Liver (tissue), 9 donors: ENCODE results near the gene SP3. TPM values are rescaled to one million over a fixed set of nuclear protein-coding genes. Genes with fewer than 3 reads are reported as not detected.

Experiments used
- DNase-seq: peaks from one replicate; pipeline ENCODE4 v3.0.0-alpha.2; 2017; ENCODE audit warnings: low spot score
- H3K27ac ChIP-seq, 2 donors: one replicate each; pipeline ENCODE4 v1.7.0; 2013; ENCODE audit warnings: inconsistent platforms in 2 of 2, low read length in 2 of 2, control low read depth in 1 of 2, low read depth in 1 of 2, mild to moderate bottlenecking in 1 of 2
- H3K27me3 ChIP-seq, 4 donors: one replicate each; pipeline versions ENCODE4 v1.6.1 to v1.7.0; 2013; ENCODE audit warnings: low read length in 3 of 4, inconsistent platforms in 1 of 4, mild to moderate bottlenecking in 1 of 4, moderate library complexity in 1 of 4; ENCODE audit not compliant: control insufficient read depth in 4 of 4, insufficient read depth in 4 of 4
- H3K36me3 ChIP-seq, 4 donors: one replicate each; pipeline versions ENCODE4 v1.6.1 to v1.7.0; 2013; ENCODE audit warnings: low read length in 3 of 4, mild to moderate bottlenecking in 3 of 4, low read depth in 1 of 4, moderate library complexity in 1 of 4; ENCODE audit not compliant: control insufficient read depth in 4 of 4, insufficient read depth in 3 of 4
- H3K4me1 ChIP-seq, 4 donors: one replicate each; pipeline versions ENCODE4 v1.6.1 to v1.7.0; 2013; ENCODE audit warnings: low read length in 3 of 4, mild to moderate bottlenecking in 3 of 4, moderate library complexity in 1 of 4; ENCODE audit not compliant: control insufficient read depth in 4 of 4, insufficient read depth in 4 of 4
- H3K4me3 ChIP-seq, 3 donors: one replicate each; pipeline versions ENCODE4 v1.6.1 to v1.7.0; 2013; ENCODE audit warnings: low read length in 3 of 3, control low read depth in 1 of 3, low read depth in 1 of 3, mild to moderate bottlenecking in 1 of 3
- H3K9ac ChIP-seq, 2 donors: one replicate each; pipeline ENCODE4 v1.7.0; 2013; ENCODE audit warnings: low read length in 2 of 2, mild to moderate bottlenecking in 2 of 2, moderate library complexity in 2 of 2, control low read depth in 1 of 2, low read depth in 1 of 2
- H3K9me3 ChIP-seq, 4 donors: one replicate each; pipeline versions ENCODE4 v1.6.1 to v1.7.0; 2013; ENCODE audit warnings: low read length in 3 of 4; ENCODE audit not compliant: control insufficient read depth in 4 of 4
- ATF3 ChIP-seq: IDR thresholded peaks from 2 replicates; pipeline ENCODE4 v1.6.1; 2016; ENCODE audit warnings: antibody characterized with exemption
- EGR1 ChIP-seq, 2 donors: IDR thresholded peaks; 2 replicates each; pipeline ENCODE4 v1.6.1; 2016 to 2018; ENCODE audit warnings: antibody characterized with exemption in 2 of 2, low read depth in 2 of 2
- FOXA1 ChIP-seq: IDR thresholded peaks from 2 replicates; pipeline ENCODE4 v1.6.1; 2016; ENCODE audit warnings: antibody characterized with exemption
- FOXA2 ChIP-seq: IDR thresholded peaks from 2 replicates; pipeline ENCODE4 v1.6.1; 2016; ENCODE audit warnings: antibody characterized with exemption
- GABPA ChIP-seq, 2 donors: IDR thresholded peaks in 1 of 2; conservative IDR thresholded peaks in 1 of 2; 2 replicates each; pipeline ENCODE4 v1.6.1; 2016; ENCODE audit warnings: antibody characterized with exemption in 2 of 2, mild to moderate bottlenecking in 1 of 2, moderate library complexity in 1 of 2
- HNF4A ChIP-seq, 2 donors: conservative IDR thresholded peaks; 2 replicates each; pipeline ENCODE4 v1.6.1; 2016; ENCODE audit warnings: antibody characterized with exemption in 2 of 2, mild to moderate bottlenecking in 2 of 2
- HNF4G ChIP-seq: IDR thresholded peaks from 2 replicates; pipeline ENCODE4 v1.6.1; 2016; ENCODE audit warnings: antibody characterized with exemption
- JUND ChIP-seq, 2 donors: IDR thresholded peaks; 2 replicates each; pipeline ENCODE4 v1.6.1; 2016; ENCODE audit warnings: antibody characterized with exemption in 2 of 2
- MAX ChIP-seq: IDR thresholded peaks from 2 replicates; pipeline ENCODE4 v1.6.1; 2016; ENCODE audit warnings: antibody characterized with exemption
- NR2F2 ChIP-seq: IDR thresholded peaks from 2 replicates; pipeline ENCODE4 v1.6.1; 2016; ENCODE audit warnings: antibody characterized with exemption
- RAD21 ChIP-seq, 2 donors: IDR thresholded peaks; 2 replicates each; pipeline ENCODE4 v1.6.1; 2016; ENCODE audit warnings: antibody characterized with exemption in 2 of 2, mild to moderate bottlenecking in 2 of 2
- RXRA ChIP-seq, 2 donors: IDR thresholded peaks; 2 replicates each; pipeline ENCODE4 v1.6.1; 2017 to 2018; ENCODE audit warnings: antibody characterized with exemption in 2 of 2, mild to moderate bottlenecking in 1 of 2
- SP1 ChIP-seq: IDR thresholded peaks from 2 replicates; pipeline ENCODE4 v1.6.1; 2018; ENCODE audit warnings: antibody characterized with exemption, mild to moderate bottlenecking
- TAF1 ChIP-seq: conservative IDR thresholded peaks from 2 replicates; pipeline ENCODE4 v1.6.1; 2016; ENCODE audit warnings: antibody characterized with exemption, mild to moderate bottlenecking
- YY1 ChIP-seq: IDR thresholded peaks from 2 replicates; pipeline ENCODE4 v1.6.1; 2016; ENCODE audit warnings: antibody characterized with exemption, mild to moderate bottlenecking
- ZBTB33 ChIP-seq: IDR thresholded peaks from 2 replicates; pipeline ENCODE4 v1.6.1; 2016; ENCODE audit warnings: antibody characterized with exemption
- WGBS: extraction: QIAGEN DNeasy Blood & Tissue Kit; methylation state at CpG from one replicate; pipeline ENCODE4 v1.1.7; 2013; 5-methylcytosine and 5-hydroxymethylcytosine counted together
- polyA plus RNA-seq, 2 donors: library from polyadenylated mRNA; stranded (reverse) in 1 of 2; unstranded in 1 of 2; fragments of 200-250 nt in 1 of 2; fragments of >200 nt in 1 of 2; fragmentation: Nextera tagmentation in 1 of 2; extraction: Ambion mirVana in 1 of 2; gene quantifications; one replicate each; pipeline versions ENCODE4 v1.2.1 to v1.2.3, GENCODE V29; 2013 to 2015
- total RNA-seq, 2 donors: library from RNA; depleted of rRNA; stranded (reverse); fragments of >200 nt; gene quantifications; one replicate each; pipeline ENCODE4 v1.2.3, GENCODE V29; 2014
- TF ChIP-seq, protein P1 (sequence below): IDR thresholded peaks from 2 replicates; pipeline ENCODE4 v1.6.1; 2016; ENCODE audit warnings: antibody characterized with exemption, mild to moderate bottlenecking
- TF ChIP-seq, protein P2 (sequence below): fragments of 150-350 bp; IDR thresholded peaks from 2 replicates; pipeline ENCODE4 v1.5.1; 2017; ENCODE audit warnings: improper control_type of control experiment, low read depth, low read length; ENCODE audit not compliant: missing input control
- donor health status: healthy.
- donor health status: healthy.
- donor health status: healthy.
- donor health status: healthy.
- donor health status: healthy.

SP3 gene
- total and polyA plus RNA-seq, 4 donors: 10.0 to 83.7 (median 33.2) TPM

- 54% methylated on average over 1 of the region's 1 CpG for WGBS
- Histone ChIP-seq H3K9me3 (no peaks in the 10 kb centered on the region), H3K4me3 (no peak overlapping the region), H3K4me1 (peaks cover 0 to 14% (median 9%) of the 10 kb centered on the region in 4 donors), H3K27ac (no peak overlapping the region), H3K9ac (no peak overlapping the region), H3K27me3 (no peaks in the 10 kb centered on the region), H3K36me3 (no peaks in the 10 kb centered on the region)
- TF ChIP-seq RAD21 (IDR thresholded peaks at IDR 0.05) (no peak), GABPA (IDR thresholded peaks at IDR 0.05 in 1 of 2, conservative IDR thresholded peaks at IDR 0.05 in 1 of 2) (no peak), FOXA2 (no peak), EGR1 (IDR thresholded peaks at IDR 0.05; ENCODE audit: low read depth in 2 of 2) (no peak)
- TF ChIP-seq, protein P1, sequence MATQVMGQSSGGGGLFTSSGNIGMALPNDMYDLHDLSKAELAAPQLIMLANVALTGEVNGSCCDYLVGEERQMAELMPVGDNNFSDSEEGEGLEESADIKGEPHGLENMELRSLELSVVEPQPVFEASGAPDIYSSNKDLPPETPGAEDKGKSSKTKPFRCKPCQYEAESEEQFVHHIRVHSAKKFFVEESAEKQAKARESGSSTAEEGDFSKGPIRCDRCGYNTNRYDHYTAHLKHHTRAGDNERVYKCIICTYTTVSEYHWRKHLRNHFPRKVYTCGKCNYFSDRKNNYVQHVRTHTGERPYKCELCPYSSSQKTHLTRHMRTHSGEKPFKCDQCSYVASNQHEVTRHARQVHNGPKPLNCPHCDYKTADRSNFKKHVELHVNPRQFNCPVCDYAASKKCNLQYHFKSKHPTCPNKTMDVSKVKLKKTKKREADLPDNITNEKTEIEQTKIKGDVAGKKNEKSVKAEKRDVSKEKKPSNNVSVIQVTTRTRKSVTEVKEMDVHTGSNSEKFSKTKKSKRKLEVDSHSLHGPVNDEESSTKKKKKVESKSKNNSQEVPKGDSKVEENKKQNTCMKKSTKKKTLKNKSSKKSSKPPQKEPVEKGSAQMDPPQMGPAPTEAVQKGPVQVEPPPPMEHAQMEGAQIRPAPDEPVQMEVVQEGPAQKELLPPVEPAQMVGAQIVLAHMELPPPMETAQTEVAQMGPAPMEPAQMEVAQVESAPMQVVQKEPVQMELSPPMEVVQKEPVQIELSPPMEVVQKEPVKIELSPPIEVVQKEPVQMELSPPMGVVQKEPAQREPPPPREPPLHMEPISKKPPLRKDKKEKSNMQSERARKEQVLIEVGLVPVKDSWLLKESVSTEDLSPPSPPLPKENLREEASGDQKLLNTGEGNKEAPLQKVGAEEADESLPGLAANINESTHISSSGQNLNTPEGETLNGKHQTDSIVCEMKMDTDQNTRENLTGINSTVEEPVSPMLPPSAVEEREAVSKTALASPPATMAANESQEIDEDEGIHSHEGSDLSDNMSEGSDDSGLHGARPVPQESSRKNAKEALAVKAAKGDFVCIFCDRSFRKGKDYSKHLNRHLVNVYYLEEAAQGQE: no peak
- no peak for DNase-seq
Measured at GRCh38 chr2:173969886-173970285, 4.7 kb upstream of the SP3 start.

GRCh38 chr2:173968551-173968950 is 3.4 kb upstream of the SP3 start:
- no peaks in the 10 kb centered on the region for H3K9me3 ChIP-seq
- DNase-seq: no peak
- TF ChIP-seq ATF3 (no peak), FOXA1 (no peak), YY1 (no peak), SP1 (no peak), TAF1 (no peak), HNF4G (no peak), RAD21 (IDR thresholded peaks at IDR 0.05) (no peak), GABPA (IDR thresholded peaks at IDR 0.05 in 1 of 2, conservative IDR thresholded peaks at IDR 0.05 in 1 of 2) (no peak), FOXA2 (no peak), RXRA (IDR thresholded peaks at IDR 0.05) (no peak), ZBTB33 (no peak), NR2F2 (no peak), EGR1 (IDR thresholded peaks at IDR 0.05; ENCODE audit: low read depth in 2 of 2) (no peak), JUND (IDR thresholded peaks at IDR 0.05) (no peak), MAX (no peak), HNF4A (conservative IDR thresholded peaks at IDR 0.05) (no peak)
- TF ChIP-seq, protein P2, sequence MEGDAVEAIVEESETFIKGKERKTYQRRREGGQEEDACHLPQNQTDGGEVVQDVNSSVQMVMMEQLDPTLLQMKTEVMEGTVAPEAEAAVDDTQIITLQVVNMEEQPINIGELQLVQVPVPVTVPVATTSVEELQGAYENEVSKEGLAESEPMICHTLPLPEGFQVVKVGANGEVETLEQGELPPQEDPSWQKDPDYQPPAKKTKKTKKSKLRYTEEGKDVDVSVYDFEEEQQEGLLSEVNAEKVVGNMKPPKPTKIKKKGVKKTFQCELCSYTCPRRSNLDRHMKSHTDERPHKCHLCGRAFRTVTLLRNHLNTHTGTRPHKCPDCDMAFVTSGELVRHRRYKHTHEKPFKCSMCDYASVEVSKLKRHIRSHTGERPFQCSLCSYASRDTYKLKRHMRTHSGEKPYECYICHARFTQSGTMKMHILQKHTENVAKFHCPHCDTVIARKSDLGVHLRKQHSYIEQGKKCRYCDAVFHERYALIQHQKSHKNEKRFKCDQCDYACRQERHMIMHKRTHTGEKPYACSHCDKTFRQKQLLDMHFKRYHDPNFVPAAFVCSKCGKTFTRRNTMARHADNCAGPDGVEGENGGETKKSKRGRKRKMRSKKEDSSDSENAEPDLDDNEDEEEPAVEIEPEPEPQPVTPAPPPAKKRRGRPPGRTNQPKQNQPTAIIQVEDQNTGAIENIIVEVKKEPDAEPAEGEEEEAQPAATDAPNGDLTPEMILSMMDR: no peak
- TF ChIP-seq, protein P1: no peak
- no peaks in the 10 kb centered on the region for H3K36me3 ChIP-seq
- H3K9ac ChIP-seq: no peak overlapping the region
- peaks cover 0 to 14% (median 9%) of the 10 kb centered on the region in 4 donors for H3K4me1 ChIP-seq
- no peak overlapping the region for H3K27ac ChIP-seq
- H3K27me3 ChIP-seq: no peaks in the 10 kb centered on the region
- H3K4me3 ChIP-seq: no peak overlapping the region
- 77% methylated on average over 6 of the region's 6 CpGs for WGBS
